B cell (primary cell): ENCODE results near the gene ERC1.

Experiments
- CTCF ChIP-seq: fragments of 200-600 bp; IDR thresholded peaks from one replicate; pipeline ENCODE4 v1.8.0; 2022; ENCODE audit warnings: antibody characterized with exemption, mild to moderate bottlenecking
- EZH2 ChIP-seq: IDR thresholded peaks from 2 replicates; pipeline ENCODE4 v1.6.1; 2012; ENCODE audit warnings: borderline replicate concordance, low read depth, mild to moderate bottlenecking, moderate library complexity, low read length; ENCODE audit not compliant: insufficient read depth, poor library complexity, severe bottlenecking

- TF ChIP-seq EZH2 (no peak), CTCF (no peak)
These were observed 348.7 kb downstream of the ERC1 start for GRCh38 chr12:1339618-1340319.
